Astrocyte (in vitro differentiated cells and primary cell): ENCODE data around the gene LCE2C. TPM values are rescaled to one million over a fixed set of nuclear protein-coding genes. Genes with fewer than 3 reads are reported as not detected.

ENCODE experiments used
- DNase-seq: peaks from one replicate; pipeline ENCODE4 v3.0.0-alpha.2; 2010; ENCODE audit warnings: low read depth
- FAIRE-seq: peaks from 2 replicates; lab custom pipeline; 2011; peaks lifted over from hg19 to GRCh38; lab: Jason Lieb, UNC
- H2AFZ ChIP-seq: 2 replicates; pipeline ENCODE4 v1.6.0; 2012; ENCODE audit warnings: low read depth, low read length, inconsistent platforms
- H3K27ac ChIP-seq: 2 replicates; pipeline ENCODE4 v1.5.1; 2011; ENCODE audit warnings: low read depth, low read length, inconsistent platforms
- H3K27me3 ChIP-seq: 2 replicates; pipeline ENCODE4 v1.6.0; 2011; ENCODE audit warnings: low read length, inconsistent platforms; ENCODE audit not compliant: insufficient read depth
- H3K36me3 ChIP-seq: 2 replicates; pipeline ENCODE4 v1.5.1; 2011; ENCODE audit warnings: low read length, inconsistent platforms; ENCODE audit not compliant: insufficient read depth
- H3K4me1 ChIP-seq: 2 replicates; pipeline ENCODE4 v1.5.1; 2011; ENCODE audit warnings: low read length, inconsistent platforms; ENCODE audit not compliant: insufficient read depth
- H3K4me2 ChIP-seq: 2 replicates; pipeline ENCODE4 v1.6.0; 2012; ENCODE audit warnings: low read length, inconsistent platforms
- H3K4me3 ChIP-seq: 2 replicates; pipeline ENCODE4 v1.5.1; 2011; ENCODE audit warnings: low read depth, mild to moderate bottlenecking, low read length, inconsistent platforms; ENCODE audit not compliant: insufficient read depth
- H3K79me2 ChIP-seq: 2 replicates; pipeline ENCODE4 v1.6.0; 2012; ENCODE audit warnings: mild to moderate bottlenecking, low read length, inconsistent platforms; ENCODE audit not compliant: insufficient read depth
- H3K9ac ChIP-seq: 2 replicates; pipeline ENCODE4 v1.6.0; 2012; ENCODE audit warnings: mild to moderate bottlenecking, low read length, inconsistent platforms
- H3K9me3 ChIP-seq: 2 replicates; pipeline ENCODE4 v1.5.1; 2012; ENCODE audit warnings: low read depth, mild to moderate bottlenecking, low read length, inconsistent platforms; ENCODE audit not compliant: insufficient read depth
- H4K20me1 ChIP-seq: 2 replicates; pipeline ENCODE4 v1.6.0; 2012; ENCODE audit warnings: low read length, inconsistent platforms; ENCODE audit not compliant: insufficient read depth
- H3K27ac Mint-ChIP-seq: one replicate; pipeline ENCODE4 v1.8.0; 2021; ENCODE audit warnings: mild to moderate bottlenecking, mixed read lengths; ENCODE audit not compliant: unreplicated experiment
- H3K27me3 Mint-ChIP-seq: one replicate; pipeline ENCODE4 v1.8.0; 2021; ENCODE audit warnings: low read depth, mixed read lengths; ENCODE audit not compliant: unreplicated experiment
- H3K36me3 Mint-ChIP-seq: one replicate; pipeline ENCODE4 v1.8.0; 2021; ENCODE audit warnings: low read depth, mixed read lengths; ENCODE audit not compliant: unreplicated experiment
- H3K4me1 Mint-ChIP-seq: one replicate; pipeline ENCODE4 v1.8.0; 2021; ENCODE audit warnings: low read depth, mixed read lengths; ENCODE audit not compliant: unreplicated experiment
- H3K4me3 Mint-ChIP-seq: one replicate; pipeline ENCODE4 v1.8.0; 2021; ENCODE audit warnings: mild to moderate bottlenecking, moderate library complexity, mixed read lengths; ENCODE audit not compliant: unreplicated experiment
- H3K9me3 Mint-ChIP-seq: one replicate; pipeline ENCODE4 v1.8.0; 2021; ENCODE audit warnings: mild to moderate bottlenecking, mixed read lengths; ENCODE audit not compliant: unreplicated experiment
- CTCF ChIP-seq: IDR thresholded peaks from 2 replicates; pipeline ENCODE4 v1.5.1; 2011; ENCODE audit warnings: low read depth, mild to moderate bottlenecking, inconsistent platforms, low read length, moderate library complexity; ENCODE audit not compliant: insufficient read depth
- EZH2 ChIP-seq: IDR thresholded peaks from 2 replicates; pipeline ENCODE4 v1.6.1; 2012; ENCODE audit warnings: mild to moderate bottlenecking, low read length, inconsistent platforms; ENCODE audit not compliant: insufficient read depth
- total RNA-seq: library from RNA; stranded (reverse); gene quantifications from 2 replicates; pipeline ENCODE4 v1.2.1, GENCODE V29; 2021

Gene LCE2C
- total RNA-seq, 1 donor from 2014 or later, result not detected

GRCh38 chr1:152697701-152698600 lies 22.9 kb downstream of the LCE2C start, which contains the start of gene LCE2A:
TSS of gene LCE2A (plus strand) at chr1:152698345. CDS start at chr1:152698902, 557 bp downstream.
- Histone ChIP-seq H3K4me2 (no peak within 1 kb of the TSS), H3K79me2 (no peaks in the 10 kb centered on the region), H3K4me1 (no peaks in the 10 kb centered on the region), H3K27ac (no peak within 1 kb of the TSS), H3K9ac (no peak within 1 kb of the TSS), H2AFZ (no peak within 1 kb of the TSS), H4K20me1 (no peaks in the 10 kb centered on the region), H3K9me3 (no peaks in the 10 kb centered on the region), H3K27me3 (no peaks in the 10 kb centered on the region), H3K36me3 (no peaks in the 10 kb centered on the region), H3K4me3 (no peak within 1 kb of the TSS)
- FAIRE-seq (no peak), DNase-seq (no peak)
- H3K27ac Mint-ChIP-seq, result no peak within 1 kb of the TSS
- H3K9me3 Mint-ChIP-seq, result peaks cover 6% of the 10 kb centered on the region
- H3K4me1 Mint-ChIP-seq, result peaks cover 6% of the 10 kb centered on the region
- H3K27me3 Mint-ChIP-seq, result peaks cover 12% of the 10 kb centered on the region
- H3K4me3 Mint-ChIP-seq, result no peak within 1 kb of the TSS
- no peak for TF ChIP-seq CTCF
- TF ChIP-seq EZH2, result no peak
- H3K36me3 Mint-ChIP-seq, result no peaks in the 10 kb centered on the region

- no peaks in the 10 kb centered on the region for H3K4me1 ChIP-seq
- H3K27ac Mint-ChIP-seq, result no peak overlapping the region
- H3K4me2 ChIP-seq, result no peak overlapping the region
- H4K20me1 ChIP-seq, result no peaks in the 10 kb centered on the region
- H3K27me3 Mint-ChIP-seq, result peaks cover 6% of the 10 kb centered on the region
- no peaks in the 10 kb centered on the region for H3K36me3 Mint-ChIP-seq
- H3K79me2 ChIP-seq, result no peaks in the 10 kb centered on the region
- no peaks in the 10 kb centered on the region for H3K9me3 ChIP-seq
- H2AFZ ChIP-seq, result no peak overlapping the region
- no peak for TF ChIP-seq CTCF
- peaks cover 6% of the 10 kb centered on the region for H3K4me1 Mint-ChIP-seq
- H3K36me3 ChIP-seq, result no peaks in the 10 kb centered on the region
- no peak overlapping the region for H3K27ac ChIP-seq
- no peak overlapping the region for H3K4me3 ChIP-seq
- DNase-seq, result no peak
- no peak overlapping the region for H3K9ac ChIP-seq
- H3K9me3 Mint-ChIP-seq, result no peaks in the 10 kb centered on the region
- H3K4me3 Mint-ChIP-seq, result no peak overlapping the region
- H3K27me3 ChIP-seq, result no peaks in the 10 kb centered on the region
- FAIRE-seq, result no peak
These were observed 24.7 kb downstream of the LCE2C start for GRCh38 chr1:152699746-152700145.

GRCh38 chr1:152707860-152708259 lies 32.8 kb downstream of the LCE2C start, which contains the start of gene LCE4A:
TSS of gene LCE4A (plus strand) at chr1:152708160. CDS start at chr1:152709076, 916 bp downstream.
- H3K9me3 Mint-ChIP-seq, result peaks cover 2% of the 10 kb centered on the region

More at GRCh38 chr1:152707860-152708259, 32.8 kb downstream of the LCE2C start, which contains the start of gene LCE4A:
- no peaks in the 10 kb centered on the region for H4K20me1 ChIP-seq
- H3K36me3 ChIP-seq, result no peaks in the 10 kb centered on the region
- H3K79me2 ChIP-seq, result no peaks in the 10 kb centered on the region
- TF ChIP-seq EZH2, result no peak
- no peak for TF ChIP-seq CTCF
- Mint-ChIP-seq H3K27ac (no peak within 1 kb of the TSS), H3K4me3 (no peak within 1 kb of the TSS), H3K4me1 (no peaks in the 10 kb centered on the region), H3K36me3 (no peaks in the 10 kb centered on the region), H3K27me3 (peaks cover 13% of the 10 kb centered on the region)
- H3K27me3 ChIP-seq, result no peaks in the 10 kb centered on the region
- no peak within 1 kb of the TSS for H3K4me3 ChIP-seq
- H3K9me3 ChIP-seq, result no peaks in the 10 kb centered on the region
- DNase-seq (no peak), FAIRE-seq (no peak)
- no peak within 1 kb of the TSS for H3K4me2 ChIP-seq
- no peak within 1 kb of the TSS for H3K9ac ChIP-seq
- H2AFZ ChIP-seq, result no peak within 1 kb of the TSS
- H3K4me1 ChIP-seq, result no peaks in the 10 kb centered on the region
- H3K27ac ChIP-seq, result no peak within 1 kb of the TSS
